Measurements from ENCODE around the gene FITM1.

Gene FITM1

GRCh38 chr14:24179961-24180796 is 49.7 kb downstream of the FITM1 start:
- DNase-seq, result no peak

GRCh38 chr14:24181371-24182077 is 51.1 kb downstream of the FITM1 start:
- no peak overlapping the region for H3K4me3 ChIP-seq (ENCODE audit: low read length)
- H4K20me1 ChIP-seq (ENCODE audit: insufficient read depth, low read length), result no peaks in the 10 kb centered on the region
- DNase-seq, result no peak
- no peak overlapping the region for H3K9ac ChIP-seq (ENCODE audit: low read length)
- no peaks in the 10 kb centered on the region for H3F3A ChIP-seq (ENCODE audit: insufficient read depth, low read length)
- no peaks in the 10 kb centered on the region for H3K36me3 ChIP-seq (replicated peaks; ENCODE audit: insufficient read depth, low read length)
- no peaks in the 10 kb centered on the region for H3K4me1 ChIP-seq (ENCODE audit: low read length)
- H3K27ac ChIP-seq (ENCODE audit: low read length), result no peak overlapping the region
- no peaks in the 10 kb centered on the region for H3K27me3 ChIP-seq (replicated peaks; ENCODE audit: insufficient read depth, low read length)
- H3K4me2 ChIP-seq (ENCODE audit: low read depth, low read length), result no peak overlapping the region
- H2AFZ ChIP-seq (ENCODE audit: low read length), result no peak overlapping the region
- H3K79me2 ChIP-seq (ENCODE audit: low read length), result no peaks in the 10 kb centered on the region
- H3K9me2 ChIP-seq (replicated peaks; ENCODE audit: insufficient read depth, low read length), result no peaks in the 10 kb centered on the region
- H3K9me3 ChIP-seq (replicated peaks; ENCODE audit: insufficient read depth, low read length), result no peaks in the 10 kb centered on the region
- TF ChIP-seq EZH2phosphoT487 (IDR thresholded peaks at IDR 0.05; ENCODE audit: low read length) (no peak), EZH2 (optimal IDR thresholded peaks at IDR 0.05; ENCODE audit: low read depth, low read length) (no peak)
- TF ChIP-seq, protein P1, sequence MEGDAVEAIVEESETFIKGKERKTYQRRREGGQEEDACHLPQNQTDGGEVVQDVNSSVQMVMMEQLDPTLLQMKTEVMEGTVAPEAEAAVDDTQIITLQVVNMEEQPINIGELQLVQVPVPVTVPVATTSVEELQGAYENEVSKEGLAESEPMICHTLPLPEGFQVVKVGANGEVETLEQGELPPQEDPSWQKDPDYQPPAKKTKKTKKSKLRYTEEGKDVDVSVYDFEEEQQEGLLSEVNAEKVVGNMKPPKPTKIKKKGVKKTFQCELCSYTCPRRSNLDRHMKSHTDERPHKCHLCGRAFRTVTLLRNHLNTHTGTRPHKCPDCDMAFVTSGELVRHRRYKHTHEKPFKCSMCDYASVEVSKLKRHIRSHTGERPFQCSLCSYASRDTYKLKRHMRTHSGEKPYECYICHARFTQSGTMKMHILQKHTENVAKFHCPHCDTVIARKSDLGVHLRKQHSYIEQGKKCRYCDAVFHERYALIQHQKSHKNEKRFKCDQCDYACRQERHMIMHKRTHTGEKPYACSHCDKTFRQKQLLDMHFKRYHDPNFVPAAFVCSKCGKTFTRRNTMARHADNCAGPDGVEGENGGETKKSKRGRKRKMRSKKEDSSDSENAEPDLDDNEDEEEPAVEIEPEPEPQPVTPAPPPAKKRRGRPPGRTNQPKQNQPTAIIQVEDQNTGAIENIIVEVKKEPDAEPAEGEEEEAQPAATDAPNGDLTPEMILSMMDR (IDR thresholded peaks at IDR 0.05; ENCODE audit: low read length), result no peak

More at GRCh38 chr14:24179961-24180796, 49.7 kb downstream of the FITM1 start:
- H2AFZ ChIP-seq (ENCODE audit: low read length), result no peak overlapping the region
- H4K20me1 ChIP-seq (ENCODE audit: insufficient read depth, low read length), result no peaks in the 10 kb centered on the region
- no peak overlapping the region for H3K4me2 ChIP-seq (ENCODE audit: low read depth, low read length)
- no peaks in the 10 kb centered on the region for H3K4me1 ChIP-seq (ENCODE audit: low read length)
- TF ChIP-seq EZH2 (optimal IDR thresholded peaks at IDR 0.05; ENCODE audit: low read depth, low read length), result no peak
- TF ChIP-seq EZH2phosphoT487 (IDR thresholded peaks at IDR 0.05; ENCODE audit: low read length), result no peak
- TF ChIP-seq, protein P1 (IDR thresholded peaks at IDR 0.05; ENCODE audit: low read length), result no peak
- no peaks in the 10 kb centered on the region for H3K9me2 ChIP-seq (replicated peaks; ENCODE audit: insufficient read depth, low read length)
- H3K27me3 ChIP-seq (replicated peaks; ENCODE audit: insufficient read depth, low read length), result no peaks in the 10 kb centered on the region
- H3K4me3 ChIP-seq (ENCODE audit: low read length), result no peak overlapping the region
- H3K79me2 ChIP-seq (ENCODE audit: low read length), result no peaks in the 10 kb centered on the region
- H3K9ac ChIP-seq (ENCODE audit: low read length), result no peak overlapping the region
- no peaks in the 10 kb centered on the region for H3K36me3 ChIP-seq (replicated peaks; ENCODE audit: insufficient read depth, low read length)
- no peaks in the 10 kb centered on the region for H3F3A ChIP-seq (ENCODE audit: insufficient read depth, low read length)
- no peak overlapping the region for H3K27ac ChIP-seq (ENCODE audit: low read length)
- H3K9me3 ChIP-seq (replicated peaks; ENCODE audit: insufficient read depth, low read length), result no peaks in the 10 kb centered on the region
